ENCODE measurements around the gene BCAR3. TPM values are rescaled to one million over a fixed set of nuclear protein-coding genes. Genes with fewer than 3 reads are reported as not detected.

The BCAR3 gene
- total RNA-seq, 1 donor from 2014 or later, result 11.7 TPM

- Histone ChIP-seq H3K4me1 (no peaks in the 10 kb centered on the region), H3K9ac (no peak overlapping the region), H3F3A (ENCODE audit: low read depth) (peaks cover 6% of the 10 kb centered on the region), H4K20me1 (ENCODE audit: low read depth) (peaks cover under 1% of the 10 kb centered on the region), H3K79me2 (ENCODE audit: low read depth) (no peaks in the 10 kb centered on the region), H3K4me3 (no peak overlapping the region), H3K4me2 (no peak overlapping the region), H3K27ac (no peak overlapping the region), H2AFZ (replicated peaks) (no peak overlapping the region), H3K27me3 (no peaks in the 10 kb centered on the region), H3K36me3 (peaks cover 19% of the 10 kb centered on the region), H3K9me3 (ENCODE audit: low read depth) (peaks cover 7% of the 10 kb centered on the region)
- H3K27me3 Mint-ChIP-seq (ENCODE audit: insufficient read depth, low read depth), result no peaks in the 10 kb centered on the region
- peaks cover 50% of the 10 kb centered on the region for H3K36me3 Mint-ChIP-seq
- peaks cover 10% of the 10 kb centered on the region for H3K9me3 Mint-ChIP-seq
- H3K4me3 Mint-ChIP-seq, result no peak overlapping the region
- no peak for DNase-seq (ENCODE audit: low spot score)
- no peak overlapping the region for H3K27ac Mint-ChIP-seq
- H3K4me1 Mint-ChIP-seq, result no peaks in the 10 kb centered on the region
- TF ChIP-seq EZH2 (IDR thresholded peaks at IDR 0.05), result no peak
- TF ChIP-seq EZH2phosphoT487 (IDR thresholded peaks at IDR 0.05), result no peak
- TF ChIP-seq, protein P1, sequence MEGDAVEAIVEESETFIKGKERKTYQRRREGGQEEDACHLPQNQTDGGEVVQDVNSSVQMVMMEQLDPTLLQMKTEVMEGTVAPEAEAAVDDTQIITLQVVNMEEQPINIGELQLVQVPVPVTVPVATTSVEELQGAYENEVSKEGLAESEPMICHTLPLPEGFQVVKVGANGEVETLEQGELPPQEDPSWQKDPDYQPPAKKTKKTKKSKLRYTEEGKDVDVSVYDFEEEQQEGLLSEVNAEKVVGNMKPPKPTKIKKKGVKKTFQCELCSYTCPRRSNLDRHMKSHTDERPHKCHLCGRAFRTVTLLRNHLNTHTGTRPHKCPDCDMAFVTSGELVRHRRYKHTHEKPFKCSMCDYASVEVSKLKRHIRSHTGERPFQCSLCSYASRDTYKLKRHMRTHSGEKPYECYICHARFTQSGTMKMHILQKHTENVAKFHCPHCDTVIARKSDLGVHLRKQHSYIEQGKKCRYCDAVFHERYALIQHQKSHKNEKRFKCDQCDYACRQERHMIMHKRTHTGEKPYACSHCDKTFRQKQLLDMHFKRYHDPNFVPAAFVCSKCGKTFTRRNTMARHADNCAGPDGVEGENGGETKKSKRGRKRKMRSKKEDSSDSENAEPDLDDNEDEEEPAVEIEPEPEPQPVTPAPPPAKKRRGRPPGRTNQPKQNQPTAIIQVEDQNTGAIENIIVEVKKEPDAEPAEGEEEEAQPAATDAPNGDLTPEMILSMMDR (IDR thresholded peaks at IDR 0.05), result no peak
Observed at GRCh38 chr1:93559695-93560094, 121.9 kb downstream of the BCAR3 start.

DNA sequence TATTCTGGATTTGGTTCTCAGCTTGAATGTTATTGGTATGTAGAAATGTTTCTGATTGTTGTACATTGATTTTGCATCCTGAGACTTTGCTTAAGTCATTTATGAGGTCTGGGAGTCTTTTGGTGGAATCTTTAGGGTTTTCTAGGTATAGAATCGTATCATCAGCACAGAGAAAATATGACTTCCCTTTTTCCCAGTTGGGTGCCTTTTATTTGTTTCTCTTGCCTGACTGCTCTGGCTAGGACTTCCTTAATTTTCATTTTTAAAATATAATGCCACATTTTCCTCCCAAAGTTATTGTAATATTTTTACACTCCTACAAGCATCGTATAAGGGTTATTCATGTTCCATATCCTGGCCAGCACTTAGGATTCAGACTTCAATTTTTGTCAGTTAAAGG is 122.6 kb downstream of the BCAR3 start:
- Mint-ChIP-seq H3K36me3 (peaks cover 49% of the 10 kb centered on the region), H3K27ac (no peak overlapping the region), H3K27me3 (ENCODE audit: insufficient read depth, low read depth) (no peaks in the 10 kb centered on the region), H3K4me1 (no peaks in the 10 kb centered on the region), H3K9me3 (peaks cover 10% of the 10 kb centered on the region), H3K4me3 (no peak overlapping the region)
- H3K9ac ChIP-seq, result no peak overlapping the region
- no peaks in the 10 kb centered on the region for H3K4me1 ChIP-seq
- no peak overlapping the region for H2AFZ ChIP-seq (replicated peaks)
- H3K27ac ChIP-seq, result no peak overlapping the region
- peaks cover 19% of the 10 kb centered on the region for H3K36me3 ChIP-seq
- H3K79me2 ChIP-seq (ENCODE audit: low read depth), result no peaks in the 10 kb centered on the region
- H3K4me3 ChIP-seq, result no peak overlapping the region
- H3K9me3 ChIP-seq (ENCODE audit: low read depth), result peaks cover 7% of the 10 kb centered on the region
- TF ChIP-seq, protein P1 (IDR thresholded peaks at IDR 0.05), result no peak
- TF ChIP-seq EZH2 (IDR thresholded peaks at IDR 0.05), result no peak
- H3K4me2 ChIP-seq, result no peak overlapping the region
- DNase-seq (ENCODE audit: low spot score), result no peak
- peaks cover 6% of the 10 kb centered on the region for H3F3A ChIP-seq (ENCODE audit: low read depth)
- no peaks in the 10 kb centered on the region for H3K27me3 ChIP-seq
- H4K20me1 ChIP-seq (ENCODE audit: low read depth), result peaks cover 7% of the 10 kb centered on the region

DNA sequence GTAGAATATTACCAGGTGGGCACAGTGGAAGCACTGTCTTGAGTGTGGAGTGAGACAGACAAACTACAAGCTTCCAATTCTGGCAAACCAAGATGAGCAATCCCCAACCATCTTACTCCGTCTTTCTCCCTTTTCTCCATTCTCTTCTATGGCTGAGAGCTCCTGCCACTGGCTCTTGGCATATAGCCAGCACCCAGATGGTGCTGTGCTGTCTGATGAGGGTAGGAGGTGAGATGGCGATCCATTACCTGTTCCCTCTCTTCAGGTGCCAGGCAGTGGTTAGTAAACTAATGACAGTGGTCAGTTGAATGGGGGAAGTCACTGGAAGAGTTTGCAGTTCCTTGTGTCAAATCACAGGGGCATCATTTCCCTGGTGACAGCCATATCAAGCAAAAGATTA is 125.3 kb downstream of the BCAR3 start:
- Histone ChIP-seq H4K20me1 (ENCODE audit: low read depth) (peaks cover 28% of the 10 kb centered on the region), H3K4me2 (no peak overlapping the region), H3F3A (ENCODE audit: low read depth) (peaks cover 21% of the 10 kb centered on the region), H3K9me3 (ENCODE audit: low read depth) (peaks cover 7% of the 10 kb centered on the region), H3K4me3 (no peak overlapping the region), H3K36me3 (peaks cover 24% of the 10 kb centered on the region), H3K79me2 (ENCODE audit: low read depth) (no peaks in the 10 kb centered on the region), H3K27ac (no peak overlapping the region), H3K9ac (no peak overlapping the region), H3K27me3 (no peaks in the 10 kb centered on the region), H3K4me1 (peaks cover 16% of the 10 kb centered on the region), H2AFZ (replicated peaks) (no peak overlapping the region)
- Mint-ChIP-seq H3K9me3 (peaks cover 10% of the 10 kb centered on the region), H3K27ac (no peak overlapping the region), H3K4me3 (no peak overlapping the region), H3K27me3 (ENCODE audit: insufficient read depth, low read depth) (no peaks in the 10 kb centered on the region), H3K4me1 (peaks cover 15% of the 10 kb centered on the region), H3K36me3 (peaks cover 48% of the 10 kb centered on the region)
- no peak for TF ChIP-seq EZH2phosphoT487 (IDR thresholded peaks at IDR 0.05)
- TF ChIP-seq, protein P1 (IDR thresholded peaks at IDR 0.05), result no peak
- TF ChIP-seq EZH2 (IDR thresholded peaks at IDR 0.05), result no peak
- DNase-seq (ENCODE audit: low spot score), result no peak
